ENCODE data around the gene KDM4C.

GRCh38 chr9:6969805-6970204, 212.0 kb downstream of the KDM4C start:
- TF ChIP-seq CTCF (IDR thresholded peaks at IDR 0.05) (no peak), POLR2A (IDR thresholded peaks at IDR 0.05) (no peak)

All from heart left ventricle (tissue), 13 donors.